Gastrocnemius medialis (tissue), 4 donors: ENCODE measurements around the gene HIPK2.

Experiments used
- CTCF ChIP-seq, 5 experiments: fragments of 450-650 bp in 3 of 5; fragments of 200-600 bp in 2 of 5; sonication (generic) in 2 of 5; IDR thresholded peaks in 4 of 5; conservative IDR thresholded peaks in 1 of 5; 1 replicate in 4 of 5; 2 replicates in 1 of 5; pipeline ENCODE4 v1.5.1; 2016 to 2019; ENCODE audit warnings: antibody characterized with exemption in 5 of 5, mild to moderate bottlenecking in 3 of 5, moderate library complexity in 3 of 5
- POLR2A ChIP-seq, 2 donors: fragments of 450-650 bp; IDR thresholded peaks; one replicate each; pipeline ENCODE4 v1.6.1; 2017; ENCODE audit warnings: antibody characterized with exemption in 2 of 2, mild to moderate bottlenecking in 2 of 2, moderate library complexity in 2 of 2

- no peak for TF ChIP-seq CTCF (IDR thresholded peaks at IDR 0.05 in 4 of 5, conservative IDR thresholded peaks at IDR 0.05 in 1 of 5)
- no peak for TF ChIP-seq POLR2A (IDR thresholded peaks at IDR 0.05)
Observed at GRCh38 chr7:139733751-139734150, 44.0 kb downstream of the HIPK2 start.
